Astrocyte of the cerebellum (primary cell): ENCODE results near the gene IMP4.

Experiments
- DNase-seq: peaks from one replicate; pipeline ENCODE4 v3.0.0-alpha.2; 2011; ENCODE audit warnings: low read depth
- H3K4me3 ChIP-seq: 2 replicates; pipeline ENCODE4 v1.5.1; 2011; ENCODE audit warnings: mild to moderate bottlenecking, low read depth, low read length, moderate library complexity
- in situ Hi-C: cut with HindIII; loops from 2 replicates; pipeline ENCODE4 v1.10.0; 2017; ENCODE audit warnings: low sequenced_read_pairs
- TF ChIP-seq, protein P1 (sequence below): IDR thresholded peaks from 2 replicates; pipeline ENCODE4 v1.5.1; 2012; ENCODE audit warnings: low read length, low read depth, moderate library complexity, mild to moderate bottlenecking; ENCODE audit errors: missing control alignments

The IMP4 gene, protein sequence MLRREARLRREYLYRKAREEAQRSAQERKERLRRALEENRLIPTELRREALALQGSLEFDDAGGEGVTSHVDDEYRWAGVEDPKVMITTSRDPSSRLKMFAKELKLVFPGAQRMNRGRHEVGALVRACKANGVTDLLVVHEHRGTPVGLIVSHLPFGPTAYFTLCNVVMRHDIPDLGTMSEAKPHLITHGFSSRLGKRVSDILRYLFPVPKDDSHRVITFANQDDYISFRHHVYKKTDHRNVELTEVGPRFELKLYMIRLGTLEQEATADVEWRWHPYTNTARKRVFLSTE

DNA sequence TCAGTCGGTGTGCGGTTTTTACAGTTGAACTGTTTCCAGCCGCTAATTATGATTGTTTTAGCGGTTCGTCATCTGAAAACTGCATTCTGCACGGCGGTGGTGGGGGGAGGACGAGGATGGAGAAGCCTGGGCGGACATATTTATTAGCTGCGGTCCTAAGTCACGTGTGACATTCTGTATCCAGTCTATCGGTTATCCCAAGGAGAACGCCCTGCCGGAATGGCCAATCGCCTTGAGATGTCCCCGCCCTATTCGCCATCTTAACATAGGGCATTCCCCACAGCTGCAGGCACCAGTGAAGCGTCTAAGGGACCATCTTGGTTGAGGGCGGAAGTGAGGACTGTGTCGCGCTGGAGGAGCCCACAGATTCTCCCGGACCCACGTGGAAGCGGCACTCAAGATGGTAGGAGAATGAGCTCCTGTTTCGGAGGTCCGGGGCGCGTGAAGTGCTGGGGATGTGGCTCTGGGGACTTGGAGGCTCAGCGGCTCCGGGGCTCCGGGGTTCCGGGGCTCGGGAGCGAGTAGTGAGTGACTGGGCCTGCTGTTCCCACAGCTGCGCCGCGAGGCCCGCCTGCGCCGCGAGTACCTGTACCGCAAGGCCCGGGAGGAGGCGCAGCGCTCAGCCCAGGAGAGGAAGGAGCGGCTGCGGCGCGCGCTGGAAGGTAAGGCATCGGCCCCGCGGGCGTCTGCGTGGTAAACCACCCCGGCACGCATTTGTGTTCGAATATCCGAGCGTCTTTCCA lies at the start of gene IMP4:
Gene IMP4, plus strand, starts transcription at position 365 of the 743 bp plus-strand sequence. Its CDS starts 36 bp downstream, at position 401.
- H3K4me3 ChIP-seq = peak within 1 kb of the TSS; percentile 85
- in situ Hi-C loops = no loop called here
- DNase-seq = peak; percentile 99
- TF ChIP-seq, protein P1, sequence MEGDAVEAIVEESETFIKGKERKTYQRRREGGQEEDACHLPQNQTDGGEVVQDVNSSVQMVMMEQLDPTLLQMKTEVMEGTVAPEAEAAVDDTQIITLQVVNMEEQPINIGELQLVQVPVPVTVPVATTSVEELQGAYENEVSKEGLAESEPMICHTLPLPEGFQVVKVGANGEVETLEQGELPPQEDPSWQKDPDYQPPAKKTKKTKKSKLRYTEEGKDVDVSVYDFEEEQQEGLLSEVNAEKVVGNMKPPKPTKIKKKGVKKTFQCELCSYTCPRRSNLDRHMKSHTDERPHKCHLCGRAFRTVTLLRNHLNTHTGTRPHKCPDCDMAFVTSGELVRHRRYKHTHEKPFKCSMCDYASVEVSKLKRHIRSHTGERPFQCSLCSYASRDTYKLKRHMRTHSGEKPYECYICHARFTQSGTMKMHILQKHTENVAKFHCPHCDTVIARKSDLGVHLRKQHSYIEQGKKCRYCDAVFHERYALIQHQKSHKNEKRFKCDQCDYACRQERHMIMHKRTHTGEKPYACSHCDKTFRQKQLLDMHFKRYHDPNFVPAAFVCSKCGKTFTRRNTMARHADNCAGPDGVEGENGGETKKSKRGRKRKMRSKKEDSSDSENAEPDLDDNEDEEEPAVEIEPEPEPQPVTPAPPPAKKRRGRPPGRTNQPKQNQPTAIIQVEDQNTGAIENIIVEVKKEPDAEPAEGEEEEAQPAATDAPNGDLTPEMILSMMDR = peak; percentile 49

DNA sequence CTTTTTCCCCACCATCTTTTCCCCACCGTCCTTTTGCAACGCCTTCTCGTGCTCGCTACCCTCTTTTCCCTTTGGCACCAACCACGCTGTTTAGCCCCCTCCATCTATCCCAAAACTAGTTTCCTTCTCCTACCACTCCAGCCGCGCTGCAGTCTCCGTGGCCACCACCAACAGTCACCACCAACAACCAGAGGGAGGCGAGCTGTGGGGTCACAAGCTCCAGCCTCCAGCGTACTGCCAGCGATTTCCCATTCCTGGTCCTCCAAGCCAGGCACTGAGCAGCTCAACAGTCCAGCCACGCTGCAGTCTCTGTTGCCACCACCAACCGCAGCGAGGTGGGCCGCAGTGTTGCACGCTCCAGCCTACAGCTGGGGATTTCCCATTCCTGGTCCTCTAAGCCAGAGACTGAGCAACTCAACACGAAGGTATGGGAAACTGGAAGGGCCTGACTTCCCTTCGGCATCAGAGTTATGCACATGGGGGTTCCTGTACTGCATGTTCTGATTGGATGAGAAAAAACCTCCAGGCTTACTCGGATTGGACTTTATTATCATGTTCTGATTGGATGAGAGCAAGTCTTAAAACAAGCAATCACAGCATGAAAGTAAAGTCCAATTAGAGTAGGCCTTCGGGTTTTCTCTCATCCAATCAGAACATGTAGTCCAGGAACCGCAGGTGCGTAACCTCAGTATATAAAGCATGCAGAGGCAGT lies 42.3 kb upstream of the IMP4 start:
- in situ Hi-C loops = no loop called here
- DNase-seq = no peak
- TF ChIP-seq, protein P1 = no peak
- no peak overlapping the region for H3K4me3 ChIP-seq

DNA sequence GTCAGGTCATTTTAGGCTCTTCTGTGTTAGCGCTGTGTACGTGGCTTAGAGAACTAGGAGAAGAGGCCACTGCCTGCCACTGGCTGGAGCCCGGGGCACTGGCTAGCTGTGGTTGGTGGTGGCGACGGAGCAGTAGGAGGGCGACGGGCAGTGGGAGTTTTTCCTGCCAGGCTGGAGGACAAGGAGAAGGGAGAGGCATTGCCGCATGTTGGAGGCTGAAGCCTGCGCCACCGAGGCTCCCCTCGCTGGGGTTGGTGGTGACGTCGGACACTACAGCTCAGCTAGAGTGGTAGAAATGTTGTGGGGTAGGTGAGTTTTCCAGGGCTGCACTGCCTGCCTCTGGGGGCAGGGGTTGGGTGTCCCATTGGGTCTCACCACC lies 41.7 kb upstream of the IMP4 start:
- in situ Hi-C loops = no loop called here
- no peak overlapping the region for H3K4me3 ChIP-seq
- TF ChIP-seq, protein P1 = no peak
- DNase-seq = no peak

DNA sequence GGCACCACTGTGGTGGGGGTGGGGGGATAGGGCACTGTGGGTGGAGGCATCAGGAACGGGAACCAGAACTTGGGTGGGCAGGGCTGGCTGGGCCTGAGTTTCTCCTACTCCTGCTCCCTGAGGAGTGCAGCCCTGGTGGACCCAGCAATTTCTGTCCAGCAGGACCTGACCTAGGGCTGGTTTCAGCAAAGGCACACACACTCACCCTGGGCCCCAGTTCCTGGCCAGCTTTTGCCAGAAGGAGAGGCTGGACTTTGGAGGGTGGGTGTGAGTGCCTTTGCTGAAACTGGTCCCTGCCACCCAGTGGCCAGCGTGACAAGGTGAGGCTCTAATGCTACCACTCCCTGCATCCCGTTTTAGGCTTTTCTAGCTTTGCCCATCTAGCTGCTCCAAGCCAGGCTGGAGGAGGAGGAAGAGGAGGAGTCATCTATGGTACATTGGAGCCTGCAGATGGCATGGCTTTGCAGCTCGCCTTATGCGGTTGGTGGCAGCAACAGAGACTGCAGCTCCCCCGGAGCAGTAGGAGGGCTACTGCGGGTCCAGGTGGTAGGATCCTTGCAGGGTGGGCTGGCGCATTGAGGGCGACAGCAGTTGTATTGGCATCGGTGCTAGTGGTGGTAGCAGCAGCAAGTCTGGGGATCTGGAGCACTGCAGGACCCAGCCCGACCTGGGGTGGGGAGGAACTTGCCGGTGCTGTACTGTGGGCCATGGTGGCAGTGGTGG lies 40.4 kb upstream of the IMP4 start:
- in situ Hi-C loops = no loop called here
- no peak overlapping the region for H3K4me3 ChIP-seq
- TF ChIP-seq, protein P1 = no peak
- DNase-seq = no peak

DNA sequence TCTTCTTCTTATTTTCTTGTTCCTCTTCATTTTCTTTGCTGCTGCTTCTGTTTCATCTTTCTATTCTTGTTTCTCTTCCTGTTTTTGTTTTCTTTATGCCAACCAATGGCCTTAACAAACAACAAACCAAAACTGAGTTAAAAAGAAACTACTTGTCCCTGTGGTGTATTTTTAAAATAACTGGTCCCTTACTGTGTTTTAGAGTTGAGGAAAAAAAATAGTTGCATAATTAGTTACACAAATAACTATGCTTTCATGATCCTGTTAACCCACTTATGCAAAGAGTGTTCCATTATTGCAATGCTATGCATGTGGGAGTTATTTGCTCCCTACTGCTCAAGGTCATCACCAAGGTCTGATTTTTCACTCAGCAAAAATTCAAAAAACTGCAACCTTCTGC lies 39.5 kb upstream of the IMP4 start:
- H3K4me3 ChIP-seq = no peak overlapping the region
- in situ Hi-C loops = no loop called here
- TF ChIP-seq, protein P1 = no peak
- no peak for DNase-seq

DNA sequence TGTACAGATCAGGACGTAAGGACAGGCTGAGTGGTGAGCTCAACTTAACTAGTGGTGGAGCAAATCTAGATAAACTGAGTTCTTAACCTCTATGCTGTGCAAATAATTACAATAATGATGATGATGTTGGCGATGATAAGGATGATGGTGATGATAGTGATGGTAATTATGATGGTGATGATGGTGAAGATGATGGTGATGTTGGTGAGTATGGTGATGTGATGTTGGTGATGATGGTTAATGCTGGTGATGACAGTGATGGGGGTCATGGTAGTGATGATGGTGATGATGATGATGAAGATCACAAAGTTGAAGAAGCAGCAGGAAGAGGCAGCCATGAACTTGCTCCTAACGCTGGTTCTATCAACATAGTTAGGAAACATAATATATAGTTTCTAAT lies 38.0 kb upstream of the IMP4 start:
- no peak for DNase-seq
- in situ Hi-C loops = no loop called here
- H3K4me3 ChIP-seq = no peak overlapping the region
- TF ChIP-seq, protein P1 = no peak
